Uterus (tissue), 2 donors: ENCODE measurements around the gene LAPTM5.

Source experiments
- POLR2A ChIP-seq, 2 donors: fragments of 450-650 bp; IDR thresholded peaks; one replicate each; pipeline ENCODE4 v1.6.1; 2016; ENCODE audit warnings: antibody characterized with exemption in 2 of 2, mild to moderate bottlenecking in 1 of 2, moderate library complexity in 1 of 2
- TF ChIP-seq, protein P1 (sequence below), 4 experiments: fragments of 200-600 bp in 2 of 4; fragments of 450-650 bp in 2 of 4; sonication (generic) in 2 of 4; IDR thresholded peaks; one replicate each; pipeline ENCODE4 v1.5.1; 2016 to 2019; ENCODE audit warnings: antibody characterized with exemption in 4 of 4, mild to moderate bottlenecking in 2 of 4, moderate library complexity in 1 of 4

DNA sequence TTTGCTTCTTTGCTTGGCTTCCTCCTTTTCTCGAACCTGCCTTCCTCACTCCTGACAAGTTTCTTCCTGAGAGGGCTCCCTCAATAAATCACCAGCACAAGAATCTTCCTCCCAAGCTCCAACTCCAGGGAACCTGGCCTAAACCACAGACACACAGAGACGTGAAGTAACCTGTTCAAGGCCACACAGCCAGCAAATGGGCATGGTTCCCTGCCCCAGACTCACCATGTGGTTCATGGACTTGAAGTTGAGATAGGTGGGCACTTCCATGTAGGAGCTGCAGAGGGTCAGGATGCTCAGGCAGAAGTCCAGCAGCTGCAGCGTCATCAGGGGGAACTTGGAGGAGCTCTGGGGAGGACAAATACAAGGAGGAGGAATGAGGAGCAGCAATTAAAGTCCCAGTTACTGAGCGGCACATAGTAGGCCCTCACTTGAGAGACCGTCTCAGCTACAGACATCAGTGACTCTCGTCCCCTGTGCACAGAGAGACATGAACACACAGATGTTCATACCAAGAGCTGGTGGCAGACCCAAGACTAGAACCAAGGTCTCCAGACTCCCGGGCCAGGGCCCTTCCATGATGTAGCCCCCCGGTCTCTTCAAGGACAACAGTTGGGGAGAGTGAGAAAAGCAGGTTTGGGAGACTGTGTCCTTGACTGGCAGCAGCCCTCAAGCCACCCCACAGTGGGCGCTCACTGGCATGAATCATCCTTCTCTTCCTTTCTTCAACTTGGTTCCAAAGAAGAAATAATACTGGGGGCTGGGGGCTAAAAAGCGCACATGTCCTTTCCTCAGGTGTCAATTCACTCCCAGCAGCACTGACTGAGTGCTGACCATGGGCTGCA, 18.6 kb downstream of the LAPTM5 start:
- TF ChIP-seq, protein P1, sequence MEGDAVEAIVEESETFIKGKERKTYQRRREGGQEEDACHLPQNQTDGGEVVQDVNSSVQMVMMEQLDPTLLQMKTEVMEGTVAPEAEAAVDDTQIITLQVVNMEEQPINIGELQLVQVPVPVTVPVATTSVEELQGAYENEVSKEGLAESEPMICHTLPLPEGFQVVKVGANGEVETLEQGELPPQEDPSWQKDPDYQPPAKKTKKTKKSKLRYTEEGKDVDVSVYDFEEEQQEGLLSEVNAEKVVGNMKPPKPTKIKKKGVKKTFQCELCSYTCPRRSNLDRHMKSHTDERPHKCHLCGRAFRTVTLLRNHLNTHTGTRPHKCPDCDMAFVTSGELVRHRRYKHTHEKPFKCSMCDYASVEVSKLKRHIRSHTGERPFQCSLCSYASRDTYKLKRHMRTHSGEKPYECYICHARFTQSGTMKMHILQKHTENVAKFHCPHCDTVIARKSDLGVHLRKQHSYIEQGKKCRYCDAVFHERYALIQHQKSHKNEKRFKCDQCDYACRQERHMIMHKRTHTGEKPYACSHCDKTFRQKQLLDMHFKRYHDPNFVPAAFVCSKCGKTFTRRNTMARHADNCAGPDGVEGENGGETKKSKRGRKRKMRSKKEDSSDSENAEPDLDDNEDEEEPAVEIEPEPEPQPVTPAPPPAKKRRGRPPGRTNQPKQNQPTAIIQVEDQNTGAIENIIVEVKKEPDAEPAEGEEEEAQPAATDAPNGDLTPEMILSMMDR (IDR thresholded peaks at IDR 0.05), result no peak
- no peak for TF ChIP-seq POLR2A (IDR thresholded peaks at IDR 0.05)
